Psoas muscle (tissue), 8 donors: ENCODE data around the gene COX4I2. TPM values are rescaled to one million over a fixed set of nuclear protein-coding genes. Genes with fewer than 3 reads are reported as not detected.

Experiments used
- ATAC-seq, 4 donors: fragments of 200-7000 bp; cut with Tn5 transposase; one replicate each; pipeline ENCODE4 v1.9.1; 2020; ENCODE audit warnings: moderate library complexity in 3 of 4, mild to moderate bottlenecking in 2 of 4
- DNase-seq, 2 donors: peaks; one replicate each; pipeline ENCODE4 v3.0.0-alpha.2; 2020
- H3K27ac ChIP-seq: fragments of 200-600 bp; one replicate; pipeline ENCODE4 v1.8.0; 2022
- H3K27me3 ChIP-seq, 3 donors: fragments of 200-600 bp in 1 of 3; one replicate each; pipeline versions ENCODE4 v1.6.1 to v1.8.0; 2013 to 2022; ENCODE audit warnings: low read length in 2 of 3, mild to moderate bottlenecking in 2 of 3, moderate library complexity in 1 of 3; ENCODE audit not compliant: insufficient read depth in 3 of 3
- H3K36me3 ChIP-seq, 2 donors: fragments of 200-600 bp in 1 of 2; one replicate each; pipeline versions ENCODE4 v1.6.1 to v1.8.0; 2013 to 2022; ENCODE audit warnings: low read depth in 1 of 2, mild to moderate bottlenecking in 1 of 2, moderate library complexity in 1 of 2; ENCODE audit not compliant: insufficient read depth in 1 of 2
- H3K4me1 ChIP-seq: fragments of 200-600 bp; one replicate; pipeline ENCODE4 v1.8.0; 2022
- H3K4me3 ChIP-seq: fragments of 200-600 bp; one replicate; pipeline ENCODE4 v1.8.0; 2022; ENCODE audit warnings: mild to moderate bottlenecking
- H3K9me3 ChIP-seq: fragments of 200-600 bp; one replicate; pipeline ENCODE4 v1.8.0; 2022
- WGBS, 3 donors: extraction: QIAGEN DNeasy Blood & Tissue Kit; methylation state at CpG; one replicate each; pipeline versions ENCODE4 v1.1.6 to v1.1.7; 2013; 5-methylcytosine and 5-hydroxymethylcytosine counted together
- intact Hi-C, 2 donors: fragments of 100-400 bp; cut with DNase I; formaldehyde crosslinking; loops; one replicate each; pipeline versions ENCODE4 v1.11.0 to v1.14.2; 2022
- polyA plus RNA-seq, 3 donors: library from polyadenylated mRNA; stranded (reverse); fragments of 200-250 nt; gene quantifications; one replicate each; pipeline ENCODE4 v1.2.3, GENCODE V29; 2013
- total RNA-seq, 4 donors: library from RNA; stranded (reverse); fragmentation: NEBNext Ultra II Directional in 2 of 4; extraction: Animal tissue kit (Norgen Biotek cat#: 25700) in 2 of 4; gene quantifications; one replicate each; pipeline versions ENCODE4 v1.2.1 to v1.2.4, GENCODE V29; 2021 to 2023
- TF ChIP-seq, protein P1 (sequence below): fragments of 200-600 bp; IDR thresholded peaks from one replicate; pipeline ENCODE4 v1.8.0; 2022; ENCODE audit warnings: antibody characterized with exemption
- donor health status: healthy with polysubstance abuse.
- donor health status: DM: no; HTN: no; CAD: no; lungs with moderate emphysema.
- donor health status: Bipolar disorder and iron deficiency.
- donor health status: healthy.
- donor health status: DM: yes; HTN: yes; CAD: no.
- donor health status: DM: no; HTN: no; CAD: no.
- donor health status: DM: no; HTN: no; CAD: no.
- donor health status: DM: yes; HTN: yes; CAD: no.

The COX4I2 gene
- total and polyA plus RNA-seq, 7 donors = 3.5 to 13.2 (median 7.0) TPM

DNA sequence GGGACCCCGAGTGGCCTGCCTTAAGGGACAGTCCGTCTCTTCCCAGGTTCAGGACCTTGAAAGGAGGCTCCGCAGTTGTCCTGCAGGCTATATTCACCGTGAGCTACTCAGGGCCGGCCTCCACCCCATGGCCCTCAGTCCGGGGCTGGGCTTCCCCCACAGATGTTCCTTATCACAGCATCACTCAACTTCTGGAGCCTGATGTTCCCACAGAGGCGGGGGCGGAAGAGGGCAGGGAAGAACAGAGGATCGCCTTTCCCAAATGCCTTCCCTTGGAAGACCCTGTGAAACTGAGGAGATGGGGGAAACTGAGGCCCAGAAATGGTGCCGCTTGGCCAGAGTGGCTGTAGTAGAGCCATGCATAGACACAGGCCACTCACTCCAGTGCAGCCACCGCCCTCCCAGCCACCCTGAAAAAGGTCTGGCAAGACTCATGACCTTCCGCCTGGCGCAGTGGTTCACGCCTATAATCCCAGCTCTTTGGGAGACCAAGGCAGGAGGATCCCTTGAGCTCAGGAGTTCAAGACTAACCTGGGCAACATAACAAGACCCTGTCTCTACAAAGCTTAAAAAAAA, 4.3 kb upstream of the COX4I2 start:
- Histone ChIP-seq H3K9me3 (no peaks in the 10 kb centered on the region), H3K27ac (no peak overlapping the region), H3K4me1 (no peaks in the 10 kb centered on the region), H3K36me3 (no peaks in the 10 kb centered on the region), H3K27me3 (peaks cover 0 to 11% (median 0%) of the 10 kb centered on the region in 3 donors), H3K4me3 (no peak overlapping the region)
- no peak for ATAC-seq
- intact Hi-C loops = no loop called here
- WGBS, 3 donors = 78 to 87% (median 79%) methylated on average over 14 of the region's 14 CpGs
- TF ChIP-seq, protein P1, sequence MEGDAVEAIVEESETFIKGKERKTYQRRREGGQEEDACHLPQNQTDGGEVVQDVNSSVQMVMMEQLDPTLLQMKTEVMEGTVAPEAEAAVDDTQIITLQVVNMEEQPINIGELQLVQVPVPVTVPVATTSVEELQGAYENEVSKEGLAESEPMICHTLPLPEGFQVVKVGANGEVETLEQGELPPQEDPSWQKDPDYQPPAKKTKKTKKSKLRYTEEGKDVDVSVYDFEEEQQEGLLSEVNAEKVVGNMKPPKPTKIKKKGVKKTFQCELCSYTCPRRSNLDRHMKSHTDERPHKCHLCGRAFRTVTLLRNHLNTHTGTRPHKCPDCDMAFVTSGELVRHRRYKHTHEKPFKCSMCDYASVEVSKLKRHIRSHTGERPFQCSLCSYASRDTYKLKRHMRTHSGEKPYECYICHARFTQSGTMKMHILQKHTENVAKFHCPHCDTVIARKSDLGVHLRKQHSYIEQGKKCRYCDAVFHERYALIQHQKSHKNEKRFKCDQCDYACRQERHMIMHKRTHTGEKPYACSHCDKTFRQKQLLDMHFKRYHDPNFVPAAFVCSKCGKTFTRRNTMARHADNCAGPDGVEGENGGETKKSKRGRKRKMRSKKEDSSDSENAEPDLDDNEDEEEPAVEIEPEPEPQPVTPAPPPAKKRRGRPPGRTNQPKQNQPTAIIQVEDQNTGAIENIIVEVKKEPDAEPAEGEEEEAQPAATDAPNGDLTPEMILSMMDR = no peak
- DNase-seq = no peak

DNA sequence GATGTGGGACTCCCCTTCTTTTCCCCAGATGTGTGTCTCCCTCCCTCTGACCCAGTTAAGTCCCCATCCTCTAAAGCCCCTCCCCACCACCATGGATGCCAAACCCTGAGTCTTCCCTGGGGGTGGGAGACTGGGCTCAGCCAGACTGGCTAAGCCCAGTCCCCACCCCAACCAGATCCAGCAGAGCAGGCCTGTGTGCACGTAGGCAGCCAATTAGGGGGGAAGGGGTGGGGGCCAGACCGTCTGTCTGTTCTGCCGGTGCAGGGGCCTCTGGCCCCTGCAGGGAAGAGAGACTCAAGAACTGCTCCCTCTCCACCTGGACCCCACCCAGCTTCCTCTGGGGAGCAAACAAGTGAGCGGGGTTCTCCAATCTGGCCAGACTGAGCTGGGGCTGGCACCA, 605 bp downstream of the COX4I2 start:
- DNase-seq (no peak), ATAC-seq (no peak)
- Histone ChIP-seq H3K27me3 (peaks cover 0 to 19% (median 0%) of the 10 kb centered on the region in 3 donors), H3K9me3 (no peaks in the 10 kb centered on the region), H3K36me3 (no peaks in the 10 kb centered on the region), H3K27ac (peak overlapping the region; percentile 53), H3K4me1 (no peaks in the 10 kb centered on the region), H3K4me3 (no peak overlapping the region)
- TF ChIP-seq, protein P1 = no peak
- intact Hi-C loops = no loop called here
- WGBS, 3 donors = 61 to 72% (median 61%) methylated on average over 4 of the region's 4 CpGs

DNA sequence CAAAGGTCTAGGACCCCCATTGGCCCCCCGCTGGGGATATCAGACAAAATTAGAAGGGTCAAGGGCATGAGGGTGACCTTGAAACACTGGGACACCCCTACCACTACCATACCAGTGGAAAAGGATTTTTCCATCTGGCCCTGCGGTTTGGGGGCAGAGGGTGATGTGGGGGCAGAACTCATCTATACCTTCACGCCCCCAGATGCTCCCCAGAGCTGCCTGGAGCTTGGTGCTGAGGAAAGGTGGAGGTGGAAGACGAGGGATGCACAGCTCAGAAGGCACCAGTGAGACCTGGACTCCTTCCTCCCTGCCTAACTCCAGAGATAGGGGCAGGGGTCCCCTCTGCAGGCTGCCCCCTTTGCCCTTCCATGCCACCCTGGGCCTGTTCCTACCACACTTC, 1.1 kb downstream of the COX4I2 start:
- Histone ChIP-seq H3K4me1 (no peaks in the 10 kb centered on the region), H3K27me3 (peaks cover 0 to 19% (median 0%) of the 10 kb centered on the region in 3 donors), H3K27ac (peak overlapping the region; percentile 53), H3K4me3 (no peak overlapping the region), H3K9me3 (no peaks in the 10 kb centered on the region), H3K36me3 (no peaks in the 10 kb centered on the region)
- WGBS, 3 donors = 80 to 87% (median 84%) methylated on average over 4 of the region's 4 CpGs
- no peak for DNase-seq
- ATAC-seq = no peak
- intact Hi-C loops = no loop called here
- TF ChIP-seq, protein P1 = no peak

DNA sequence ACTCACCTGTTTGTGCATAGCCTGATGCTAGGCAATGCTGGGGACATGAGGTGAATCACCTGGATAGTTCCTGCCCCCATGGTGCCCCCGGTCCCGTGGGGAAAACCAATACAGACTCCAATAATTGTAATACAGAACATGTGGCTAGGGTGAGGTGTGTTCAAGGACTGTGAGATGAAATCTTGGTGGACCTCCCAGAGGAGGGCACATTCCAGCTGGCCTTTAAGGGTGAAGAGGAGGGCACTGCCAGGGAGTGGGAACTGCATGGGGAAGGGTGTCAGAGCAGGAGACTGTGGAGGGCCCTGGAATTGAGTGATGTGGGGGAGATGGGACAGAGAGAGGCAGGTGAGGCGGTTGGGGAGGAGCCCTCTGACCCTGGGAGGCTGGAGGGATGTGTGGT, 2.5 kb downstream of the COX4I2 start:
- no peak overlapping the region for H3K27ac ChIP-seq
- peaks cover 0 to 19% (median 0%) of the 10 kb centered on the region in 3 donors for H3K27me3 ChIP-seq
- 68 to 77% (median 74%) methylated on average over 3 of the region's 3 CpGs for WGBS, 3 donors
- TF ChIP-seq, protein P1 = no peak
- H3K4me1 ChIP-seq = no peaks in the 10 kb centered on the region
- H3K4me3 ChIP-seq = no peak overlapping the region
- DNase-seq (no peak), ATAC-seq (no peak)
- H3K9me3 ChIP-seq = no peaks in the 10 kb centered on the region
- H3K36me3 ChIP-seq = no peaks in the 10 kb centered on the region
- intact Hi-C loops = no loop called here

DNA sequence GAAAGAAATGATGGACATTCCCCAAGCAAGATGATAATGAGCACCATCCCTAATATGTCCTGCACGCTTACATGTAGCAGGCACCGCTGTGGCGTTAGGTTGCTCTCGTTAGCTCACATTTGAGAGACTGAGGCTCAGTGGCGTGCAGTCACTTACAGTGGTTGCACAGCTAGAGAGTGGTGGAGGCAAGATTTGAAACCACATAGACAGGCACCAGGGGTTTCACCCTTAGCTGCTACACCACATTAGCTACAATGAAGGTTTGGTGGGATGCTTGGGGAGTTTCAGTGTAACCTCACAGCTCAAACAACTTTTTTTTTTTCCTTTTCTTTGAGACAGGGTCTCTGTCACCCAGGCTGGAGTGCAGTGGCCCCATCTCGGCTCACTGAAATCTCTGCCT, 3.7 kb downstream of the COX4I2 start:
- H3K27ac ChIP-seq = no peak overlapping the region
- DNase-seq = no peak
- no peaks in the 10 kb centered on the region for H3K36me3 ChIP-seq
- TF ChIP-seq, protein P1 = no peak
- H3K9me3 ChIP-seq = no peaks in the 10 kb centered on the region
- intact Hi-C loops = no loop called here
- H3K27me3 ChIP-seq = peaks cover 0 to 19% (median 0%) of the 10 kb centered on the region in 3 donors
- no peaks in the 10 kb centered on the region for H3K4me1 ChIP-seq
- no peak overlapping the region for H3K4me3 ChIP-seq
- WGBS, 3 donors = 87 to 91% (median 90%) methylated on average over 6 of the region's 6 CpGs
- no peak for ATAC-seq
